NCI-H1092 treated with DMSO at 0.1 percent for 48 hours (cell line): ENCODE results near the gene CSNK1G2.
A peak's percentile ranks its signal among the peaks of the same experiment; 100 is the strongest.

Experiments
- DNase-seq: peaks from one replicate; lab custom pipeline; 2025; lab: John Stamatoyannopoulos, UW

Gene CSNK1G2

GRCh38 chr19:1941146-1942077 is at the start of gene CSNK1G2:
TSS of gene CSNK1G2 (plus strand) at chr19:1941172. CDS start at chr19:1969773, 28,601 bp downstream.
- no peak for DNase-seq

GRCh38 chr19:1893791-1894190 is 47.2 kb upstream of the CSNK1G2 start:
- DNase-seq = no peak

GRCh38 chr19:1896508-1896907 is 44.5 kb upstream of the CSNK1G2 start:
- no peak for DNase-seq

GRCh38 chr19:1901940-1902404 is 39.0 kb upstream of the CSNK1G2 start:
- no peak for DNase-seq

- DNase-seq = no peak
Measured at GRCh38 chr19:1902923-1903322, 38.0 kb upstream of the CSNK1G2 start.

- no peak for DNase-seq
Measured at GRCh38 chr19:1904860-1905109, 36.2 kb upstream of the CSNK1G2 start.

GRCh38 chr19:1905110-1905862 is 35.7 kb upstream of the CSNK1G2 start, which contains the start of the genes ADAT3 and SCAMP4:
TSS of gene ADAT3 (plus strand) at chr19:1905399. CDS start at chr19:1912048, 6,649 bp downstream.
TSS of gene SCAMP4 (plus strand) at chr19:1905399. CDS start at chr19:1915020, 9,621 bp downstream.
- peak; percentile 98 for DNase-seq

- no peak for DNase-seq
Measured at GRCh38 chr19:1905863-1906375, 35.1 kb upstream of the CSNK1G2 start.

GRCh38 chr19:1906985-1907562 is 33.9 kb upstream of the CSNK1G2 start:
- no peak for DNase-seq

- DNase-seq = no peak
Measured at GRCh38 chr19:1907563-1908363, 33.2 kb upstream of the CSNK1G2 start.

GRCh38 chr19:1908364-1908678 is 32.7 kb upstream of the CSNK1G2 start:
- DNase-seq = no peak

- DNase-seq = no peak
Measured at GRCh38 chr19:1909761-1910080, 31.3 kb upstream of the CSNK1G2 start.

- no peak for DNase-seq
Measured at GRCh38 chr19:1910177-1910576, 30.8 kb upstream of the CSNK1G2 start.

GRCh38 chr19:1911098-1911497 is 29.9 kb upstream of the CSNK1G2 start:
- DNase-seq = no peak

GRCh38 chr19:1911995-1912394 is 29.0 kb upstream of the CSNK1G2 start:
- no peak for DNase-seq

GRCh38 chr19:1912760-1913505 is 28.0 kb upstream of the CSNK1G2 start:
- DNase-seq = no peak

GRCh38 chr19:1913781-1914577 is 27.0 kb upstream of the CSNK1G2 start:
- DNase-seq = no peak

GRCh38 chr19:1914826-1915341 is 26.1 kb upstream of the CSNK1G2 start:
- no peak for DNase-seq

- no peak for DNase-seq
Measured at GRCh38 chr19:1917146-1917545, 23.8 kb upstream of the CSNK1G2 start.

GRCh38 chr19:1917926-1918325 is 23.0 kb upstream of the CSNK1G2 start:
- no peak for DNase-seq
